SK-N-SH (cell line): Measurements from ENCODE around the gene SLC9A2.

Experiments
- EZH2phosphoT487 ChIP-seq: fragments of 200-600 bp; sonication (generic); IDR thresholded peaks from 2 replicates; pipeline ENCODE4 v1.6.1; 2017; ENCODE audit warnings: low read depth, mixed run types, mild to moderate bottlenecking, antibody characterized with exemption, moderate library complexity, borderline replicate concordance
- GABPA ChIP-seq: IDR thresholded peaks from 2 replicates; pipeline ENCODE4 v1.4.0; 2012; ENCODE audit warnings: low read depth, mild to moderate bottlenecking
- JUND ChIP-seq: IDR thresholded peaks from 2 replicates; pipeline ENCODE4 v1.4.0; 2012
- POLR2AphosphoS5 ChIP-seq: IDR thresholded peaks from 2 replicates; pipeline ENCODE4 v1.6.1; 2012; ENCODE audit warnings: low read depth, low read length
- RAD21 ChIP-seq: IDR thresholded peaks from 2 replicates; pipeline ENCODE4 v1.6.1; 2012; ENCODE audit warnings: mild to moderate bottlenecking, low read length
- TF ChIP-seq, protein P1 (sequence below): fragments of 200-600 bp; sonication (generic); IDR thresholded peaks from 2 replicates; pipeline ENCODE4 v1.6.1; 2017; ENCODE audit warnings: antibody characterized with exemption, mild to moderate bottlenecking, moderate library complexity

DNA sequence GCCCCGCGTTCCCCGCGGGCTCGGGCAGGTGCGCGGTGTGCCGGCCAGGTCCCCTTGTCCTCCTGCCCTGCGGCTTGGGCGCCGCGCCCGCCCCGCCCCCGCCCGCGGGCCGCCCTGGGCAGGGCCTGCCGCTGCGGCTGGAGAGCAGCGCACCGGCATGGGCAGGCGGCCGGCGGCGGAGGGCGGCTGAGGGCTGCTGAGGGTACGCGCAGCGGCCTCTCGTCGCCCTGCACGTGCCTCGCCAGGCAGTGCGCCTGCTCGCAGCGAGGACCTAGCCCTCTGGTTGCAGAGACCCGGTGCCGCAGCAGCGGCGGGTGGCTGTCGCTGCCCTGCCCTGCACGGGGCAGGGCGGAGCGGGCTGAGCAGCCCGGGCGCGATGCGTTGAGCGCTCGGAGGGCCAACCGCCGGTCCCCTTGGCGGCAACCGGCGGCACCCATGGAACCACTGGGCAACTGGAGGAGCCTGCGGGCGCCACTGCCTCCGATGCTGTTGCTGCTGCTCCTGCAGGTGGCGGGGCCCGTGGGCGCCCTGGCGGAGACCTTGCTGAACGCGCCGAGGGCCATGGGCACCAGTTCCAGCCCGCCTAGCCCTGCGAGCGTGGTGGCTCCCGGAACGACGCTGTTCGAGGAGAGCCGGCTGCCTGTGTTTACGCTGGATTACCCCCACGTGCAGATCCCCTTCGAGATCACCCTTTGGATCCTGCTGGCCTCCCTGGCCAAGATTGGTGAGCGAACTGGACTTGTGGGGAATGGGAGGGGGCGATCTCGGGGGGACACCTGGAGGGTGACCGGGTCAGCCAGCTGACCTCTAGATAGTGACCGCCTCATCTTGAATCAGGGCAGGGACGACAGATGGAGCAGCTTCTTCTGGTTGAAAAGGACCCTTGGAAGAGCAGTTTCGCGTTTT lies at the start of gene SLC9A2:
- TF ChIP-seq GABPA (no peak), POLR2AphosphoS5 (no peak), JUND (no peak), RAD21 (no peak), EZH2phosphoT487 (no peak)
- TF ChIP-seq, protein P1, sequence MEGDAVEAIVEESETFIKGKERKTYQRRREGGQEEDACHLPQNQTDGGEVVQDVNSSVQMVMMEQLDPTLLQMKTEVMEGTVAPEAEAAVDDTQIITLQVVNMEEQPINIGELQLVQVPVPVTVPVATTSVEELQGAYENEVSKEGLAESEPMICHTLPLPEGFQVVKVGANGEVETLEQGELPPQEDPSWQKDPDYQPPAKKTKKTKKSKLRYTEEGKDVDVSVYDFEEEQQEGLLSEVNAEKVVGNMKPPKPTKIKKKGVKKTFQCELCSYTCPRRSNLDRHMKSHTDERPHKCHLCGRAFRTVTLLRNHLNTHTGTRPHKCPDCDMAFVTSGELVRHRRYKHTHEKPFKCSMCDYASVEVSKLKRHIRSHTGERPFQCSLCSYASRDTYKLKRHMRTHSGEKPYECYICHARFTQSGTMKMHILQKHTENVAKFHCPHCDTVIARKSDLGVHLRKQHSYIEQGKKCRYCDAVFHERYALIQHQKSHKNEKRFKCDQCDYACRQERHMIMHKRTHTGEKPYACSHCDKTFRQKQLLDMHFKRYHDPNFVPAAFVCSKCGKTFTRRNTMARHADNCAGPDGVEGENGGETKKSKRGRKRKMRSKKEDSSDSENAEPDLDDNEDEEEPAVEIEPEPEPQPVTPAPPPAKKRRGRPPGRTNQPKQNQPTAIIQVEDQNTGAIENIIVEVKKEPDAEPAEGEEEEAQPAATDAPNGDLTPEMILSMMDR = no peak
